Measurements from ENCODE around the gene TMEM185B.

The TMEM185B gene

GRCh38 chr2:120251880-120252224 lies 28.7 kb upstream of the TMEM185B start:
- no peaks in the 10 kb centered on the region for H3K9me3 ChIP-seq (replicated peaks; ENCODE audit: insufficient read depth, low read length)
- H3K27me3 ChIP-seq (replicated peaks; ENCODE audit: insufficient read depth, low read length): peaks cover 9% of the 10 kb centered on the region; the same call in 1 of the 2 replicates
- H3K9me2 ChIP-seq (replicated peaks; ENCODE audit: insufficient read depth, low read length): no peaks in the 10 kb centered on the region
- H3K4me2 ChIP-seq (ENCODE audit: low read depth, low read length): peak overlapping the region; percentile 76
- no peak for DNase-seq
- H3K4me3 ChIP-seq (ENCODE audit: low read length): peak overlapping the region; percentile 91
- peak overlapping the region; percentile 43; the same call in 1 of the 2 replicates for H3K9ac ChIP-seq (ENCODE audit: low read length)
- no peaks in the 10 kb centered on the region for H3K36me3 ChIP-seq (replicated peaks; ENCODE audit: insufficient read depth, low read length)
- no peaks in the 10 kb centered on the region for H3F3A ChIP-seq (ENCODE audit: insufficient read depth, low read length)
- H3K4me1 ChIP-seq (ENCODE audit: low read length): peaks cover 11% of the 10 kb centered on the region
- no peaks in the 10 kb centered on the region for H4K20me1 ChIP-seq (ENCODE audit: insufficient read depth, low read length)
- peak overlapping the region; percentile 97 for H2AFZ ChIP-seq (ENCODE audit: low read length)
- peaks cover 32% of the 10 kb centered on the region for H3K79me2 ChIP-seq (ENCODE audit: low read length)
- no peak overlapping the region for H3K27ac ChIP-seq (ENCODE audit: low read length)
- TF ChIP-seq EZH2 (optimal IDR thresholded peaks at IDR 0.05; ENCODE audit: low read depth, low read length): no peak
- TF ChIP-seq EZH2phosphoT487 (IDR thresholded peaks at IDR 0.05; ENCODE audit: low read length): no peak
- no peak for TF ChIP-seq CTCF (IDR thresholded peaks at IDR 0.05; ENCODE audit: low read length)

- DNase-seq: no peak
- no peaks in the 10 kb centered on the region for H3K9me2 ChIP-seq (replicated peaks; ENCODE audit: insufficient read depth, low read length)
- H3K79me2 ChIP-seq (ENCODE audit: low read length): peaks cover 30% of the 10 kb centered on the region
- H3K36me3 ChIP-seq (replicated peaks; ENCODE audit: insufficient read depth, low read length): no peaks in the 10 kb centered on the region
- no peaks in the 10 kb centered on the region for H3K9me3 ChIP-seq (replicated peaks; ENCODE audit: insufficient read depth, low read length)
- TF ChIP-seq EZH2 (optimal IDR thresholded peaks at IDR 0.05; ENCODE audit: low read depth, low read length) (no peak), EZH2phosphoT487 (IDR thresholded peaks at IDR 0.05; ENCODE audit: low read length) (no peak), CTCF (IDR thresholded peaks at IDR 0.05; ENCODE audit: low read length) (no peak)
- no peak overlapping the region for H3K27ac ChIP-seq (ENCODE audit: low read length)
- H3K4me2 ChIP-seq (ENCODE audit: low read depth, low read length): no peak overlapping the region
- no peaks in the 10 kb centered on the region for H3F3A ChIP-seq (ENCODE audit: insufficient read depth, low read length)
- no peak overlapping the region for H3K9ac ChIP-seq (ENCODE audit: low read length)
- no peak overlapping the region for H3K4me3 ChIP-seq (ENCODE audit: low read length)
- H2AFZ ChIP-seq (ENCODE audit: low read length): no peak overlapping the region
- H3K4me1 ChIP-seq (ENCODE audit: low read length): peaks cover 6% of the 10 kb centered on the region; the same call in 1 of the 2 replicates
- H4K20me1 ChIP-seq (ENCODE audit: insufficient read depth, low read length): no peaks in the 10 kb centered on the region
- peaks cover 9% of the 10 kb centered on the region; the same call in 1 of the 2 replicates for H3K27me3 ChIP-seq (replicated peaks; ENCODE audit: insufficient read depth, low read length)
Measured at GRCh38 chr2:120251078-120251477, 27.9 kb upstream of the TMEM185B start.

- no peak overlapping the region for H3K4me3 ChIP-seq (ENCODE audit: low read length)
- H3K9me2 ChIP-seq (replicated peaks; ENCODE audit: insufficient read depth, low read length): no peaks in the 10 kb centered on the region
- no peak overlapping the region for H3K9ac ChIP-seq (ENCODE audit: low read length)
- H3K27me3 ChIP-seq (replicated peaks; ENCODE audit: insufficient read depth, low read length): peaks cover 9% of the 10 kb centered on the region; the same call in 1 of the 2 replicates
- DNase-seq: no peak
- H3F3A ChIP-seq (ENCODE audit: insufficient read depth, low read length): no peaks in the 10 kb centered on the region
- no peak overlapping the region for H3K4me2 ChIP-seq (ENCODE audit: low read depth, low read length)
- TF ChIP-seq EZH2 (optimal IDR thresholded peaks at IDR 0.05; ENCODE audit: low read depth, low read length): no peak
- no peak for TF ChIP-seq CTCF (IDR thresholded peaks at IDR 0.05; ENCODE audit: low read length)
- no peak for TF ChIP-seq EZH2phosphoT487 (IDR thresholded peaks at IDR 0.05; ENCODE audit: low read length)
- H3K27ac ChIP-seq (ENCODE audit: low read length): no peak overlapping the region
- no peaks in the 10 kb centered on the region for H3K36me3 ChIP-seq (replicated peaks; ENCODE audit: insufficient read depth, low read length)
- no peaks in the 10 kb centered on the region for H3K9me3 ChIP-seq (replicated peaks; ENCODE audit: insufficient read depth, low read length)
- no peaks in the 10 kb centered on the region for H4K20me1 ChIP-seq (ENCODE audit: insufficient read depth, low read length)
- H3K79me2 ChIP-seq (ENCODE audit: low read length): peaks cover 25% of the 10 kb centered on the region
- H2AFZ ChIP-seq (ENCODE audit: low read length): no peak overlapping the region
- peaks cover 6% of the 10 kb centered on the region; the same call in 1 of the 2 replicates for H3K4me1 ChIP-seq (ENCODE audit: low read length)
Measured at GRCh38 chr2:120250640-120251039, 27.4 kb upstream of the TMEM185B start.
